OCI-LY1 (cell line): ENCODE results near the gene PTP4A1.

Source experiments
- CTCF ChIP-seq: fragments of 200-600 bp; sonication (generic), shearing (Covaris generic); IDR thresholded peaks from 2 replicates; pipeline ENCODE4 v1.5.1; 2017; ENCODE audit warnings: mild to moderate bottlenecking, antibody characterized with exemption, low read length, moderate library complexity, mixed read lengths
- EZH2 ChIP-seq: fragments of 200-600 bp; sonication (generic), shearing (Covaris generic); IDR thresholded peaks from 2 replicates; pipeline ENCODE4 v1.8.0; 2017; ENCODE audit warnings: borderline replicate concordance, mixed run types, mild to moderate bottlenecking, antibody characterized with exemption, low read length, moderate library complexity, mixed read lengths

DNA sequence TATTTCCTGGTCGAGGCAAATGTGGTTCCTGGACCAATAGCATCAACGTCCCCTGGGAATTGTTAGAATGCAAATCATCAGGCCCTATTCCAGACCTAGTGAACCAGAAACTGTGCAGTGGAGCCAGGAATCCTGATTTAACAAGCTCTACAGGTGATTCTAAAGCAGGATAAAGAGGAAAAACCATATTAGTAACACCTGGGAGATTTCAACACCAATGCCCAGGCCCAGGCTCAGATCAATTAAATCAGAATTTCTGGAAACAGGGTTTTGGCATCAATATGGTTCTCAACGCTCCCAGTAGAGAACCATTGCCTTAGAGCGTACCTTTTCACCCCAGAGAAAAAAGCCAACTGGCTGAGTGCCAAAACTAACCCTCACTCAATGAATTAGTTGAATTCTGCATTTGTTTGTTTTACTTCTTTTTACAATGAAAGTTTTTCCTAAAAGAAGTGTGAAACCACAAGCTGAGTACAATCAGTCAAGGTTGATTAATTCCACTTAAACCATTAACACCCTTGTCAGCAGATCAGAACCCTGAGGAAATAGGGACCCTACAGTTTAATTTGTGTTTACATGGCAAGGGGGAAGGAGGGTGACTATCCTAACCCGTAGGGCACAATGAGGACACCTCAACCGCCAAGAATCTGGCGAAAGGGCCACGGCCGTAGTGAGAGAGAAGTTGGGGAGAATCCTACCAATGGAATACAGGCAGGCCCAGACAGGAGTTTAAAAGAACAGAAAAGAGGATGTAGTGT, 34.9 kb upstream of the PTP4A1 start:
- TF ChIP-seq CTCF (no peak), EZH2 (no peak)
